ENCODE results near the gene PINLYP.
A peak's percentile ranks its signal among the peaks of the same experiment; 100 is the strongest.

PINLYP gene

GRCh38 chr19:43574424-43575155, 1.0 kb upstream of the PINLYP start:
- peak overlapping the region; percentile 75 for H3K4me3 ChIP-seq (replicated peaks; ENCODE audit: insufficient read depth, low read length)
- H3K27me3 ChIP-seq (ENCODE audit: insufficient read depth, poor library complexity, severe bottlenecking) = no peaks in the 10 kb centered on the region
- TF ChIP-seq POLR2AphosphoS5 (IDR thresholded peaks at IDR 0.05; ENCODE audit: low read depth) (no peak), GABPA (IDR thresholded peaks at IDR 0.05; ENCODE audit: low read depth) (no peak), SPI1 (IDR thresholded peaks at IDR 0.05; ENCODE audit: borderline replicate concordance, low read depth) (no peak)
- TF ChIP-seq, protein P1, sequence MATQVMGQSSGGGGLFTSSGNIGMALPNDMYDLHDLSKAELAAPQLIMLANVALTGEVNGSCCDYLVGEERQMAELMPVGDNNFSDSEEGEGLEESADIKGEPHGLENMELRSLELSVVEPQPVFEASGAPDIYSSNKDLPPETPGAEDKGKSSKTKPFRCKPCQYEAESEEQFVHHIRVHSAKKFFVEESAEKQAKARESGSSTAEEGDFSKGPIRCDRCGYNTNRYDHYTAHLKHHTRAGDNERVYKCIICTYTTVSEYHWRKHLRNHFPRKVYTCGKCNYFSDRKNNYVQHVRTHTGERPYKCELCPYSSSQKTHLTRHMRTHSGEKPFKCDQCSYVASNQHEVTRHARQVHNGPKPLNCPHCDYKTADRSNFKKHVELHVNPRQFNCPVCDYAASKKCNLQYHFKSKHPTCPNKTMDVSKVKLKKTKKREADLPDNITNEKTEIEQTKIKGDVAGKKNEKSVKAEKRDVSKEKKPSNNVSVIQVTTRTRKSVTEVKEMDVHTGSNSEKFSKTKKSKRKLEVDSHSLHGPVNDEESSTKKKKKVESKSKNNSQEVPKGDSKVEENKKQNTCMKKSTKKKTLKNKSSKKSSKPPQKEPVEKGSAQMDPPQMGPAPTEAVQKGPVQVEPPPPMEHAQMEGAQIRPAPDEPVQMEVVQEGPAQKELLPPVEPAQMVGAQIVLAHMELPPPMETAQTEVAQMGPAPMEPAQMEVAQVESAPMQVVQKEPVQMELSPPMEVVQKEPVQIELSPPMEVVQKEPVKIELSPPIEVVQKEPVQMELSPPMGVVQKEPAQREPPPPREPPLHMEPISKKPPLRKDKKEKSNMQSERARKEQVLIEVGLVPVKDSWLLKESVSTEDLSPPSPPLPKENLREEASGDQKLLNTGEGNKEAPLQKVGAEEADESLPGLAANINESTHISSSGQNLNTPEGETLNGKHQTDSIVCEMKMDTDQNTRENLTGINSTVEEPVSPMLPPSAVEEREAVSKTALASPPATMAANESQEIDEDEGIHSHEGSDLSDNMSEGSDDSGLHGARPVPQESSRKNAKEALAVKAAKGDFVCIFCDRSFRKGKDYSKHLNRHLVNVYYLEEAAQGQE (IDR thresholded peaks at IDR 0.05; ENCODE audit: insufficient replicate concordance, low read depth) = no peak
- TF ChIP-seq, protein P2, sequence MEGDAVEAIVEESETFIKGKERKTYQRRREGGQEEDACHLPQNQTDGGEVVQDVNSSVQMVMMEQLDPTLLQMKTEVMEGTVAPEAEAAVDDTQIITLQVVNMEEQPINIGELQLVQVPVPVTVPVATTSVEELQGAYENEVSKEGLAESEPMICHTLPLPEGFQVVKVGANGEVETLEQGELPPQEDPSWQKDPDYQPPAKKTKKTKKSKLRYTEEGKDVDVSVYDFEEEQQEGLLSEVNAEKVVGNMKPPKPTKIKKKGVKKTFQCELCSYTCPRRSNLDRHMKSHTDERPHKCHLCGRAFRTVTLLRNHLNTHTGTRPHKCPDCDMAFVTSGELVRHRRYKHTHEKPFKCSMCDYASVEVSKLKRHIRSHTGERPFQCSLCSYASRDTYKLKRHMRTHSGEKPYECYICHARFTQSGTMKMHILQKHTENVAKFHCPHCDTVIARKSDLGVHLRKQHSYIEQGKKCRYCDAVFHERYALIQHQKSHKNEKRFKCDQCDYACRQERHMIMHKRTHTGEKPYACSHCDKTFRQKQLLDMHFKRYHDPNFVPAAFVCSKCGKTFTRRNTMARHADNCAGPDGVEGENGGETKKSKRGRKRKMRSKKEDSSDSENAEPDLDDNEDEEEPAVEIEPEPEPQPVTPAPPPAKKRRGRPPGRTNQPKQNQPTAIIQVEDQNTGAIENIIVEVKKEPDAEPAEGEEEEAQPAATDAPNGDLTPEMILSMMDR (IDR thresholded peaks at IDR 0.05; ENCODE audit: insufficient read depth, low read length) = no peak
- no peak for DNase-seq (ENCODE audit: low read depth in 1 of 2, low spot score in 1 of 2)
- peak overlapping the region; percentile 79 for H3K27ac ChIP-seq (replicated peaks)

GRCh38 chr19:43575955-43576878, 616 bp downstream of the PINLYP start:
- Histone ChIP-seq H3K4me3 (replicated peaks; ENCODE audit: insufficient read depth, low read length) (peak overlapping the region; percentile 5), H3K27ac (replicated peaks) (peak overlapping the region; percentile 79), H3K27me3 (ENCODE audit: insufficient read depth, poor library complexity, severe bottlenecking) (no peaks in the 10 kb centered on the region)
- no peak for DNase-seq (ENCODE audit: low read depth in 1 of 2, low spot score in 1 of 2)
- TF ChIP-seq POLR2AphosphoS5 (IDR thresholded peaks at IDR 0.05; ENCODE audit: low read depth) (no peak), SPI1 (IDR thresholded peaks at IDR 0.05; ENCODE audit: borderline replicate concordance, low read depth) (no peak), GABPA (IDR thresholded peaks at IDR 0.05; ENCODE audit: low read depth) (no peak)
- TF ChIP-seq, protein P2 (IDR thresholded peaks at IDR 0.05; ENCODE audit: insufficient read depth, low read length) = no peak
- TF ChIP-seq, protein P1 (IDR thresholded peaks at IDR 0.05; ENCODE audit: insufficient replicate concordance, low read depth) = no peak

GRCh38 chr19:43578787-43579186, 3.2 kb downstream of the PINLYP start:
- TF ChIP-seq POLR2AphosphoS5 (IDR thresholded peaks at IDR 0.05; ENCODE audit: low read depth) = no peak
- TF ChIP-seq, protein P2 (IDR thresholded peaks at IDR 0.05; ENCODE audit: insufficient read depth, low read length) = no peak
- no peak for TF ChIP-seq SPI1 (IDR thresholded peaks at IDR 0.05; ENCODE audit: borderline replicate concordance, low read depth)
- TF ChIP-seq, protein P1 (IDR thresholded peaks at IDR 0.05; ENCODE audit: insufficient replicate concordance, low read depth) = no peak
- no peak for TF ChIP-seq GABPA (IDR thresholded peaks at IDR 0.05; ENCODE audit: low read depth)
- Histone ChIP-seq H3K27ac (replicated peaks) (no peak overlapping the region), H3K4me3 (replicated peaks; ENCODE audit: insufficient read depth, low read length) (no peak overlapping the region), H3K27me3 (ENCODE audit: insufficient read depth, poor library complexity, severe bottlenecking) (no peaks in the 10 kb centered on the region)
- DNase-seq (ENCODE audit: low read depth in 1 of 2, low spot score in 1 of 2) = no peak
